Stimulated activated CD8-positive, alpha-beta memory T cell treated with anti-CD3 and anti-CD28 coated beads, Interleukin-4, amount 100 ng/mL, for 1 hour (primary cell): ENCODE measurements around the gene SLCO4A1.

Experiments
- DNase-seq, 2 donors: peaks; one replicate each; pipeline ENCODE4 v3.0.0-alpha.2; 2020; ENCODE audit warnings: low read depth in 2 of 2, low spot score in 1 of 2

The SLCO4A1 gene

GRCh38 chr20:62606551-62607201 lies 35.6 kb upstream of the SLCO4A1 start:
- DNase-seq, result no peak

- DNase-seq, result no peak
Observed at GRCh38 chr20:62607366-62608217, 34.7 kb upstream of the SLCO4A1 start.

DNA sequence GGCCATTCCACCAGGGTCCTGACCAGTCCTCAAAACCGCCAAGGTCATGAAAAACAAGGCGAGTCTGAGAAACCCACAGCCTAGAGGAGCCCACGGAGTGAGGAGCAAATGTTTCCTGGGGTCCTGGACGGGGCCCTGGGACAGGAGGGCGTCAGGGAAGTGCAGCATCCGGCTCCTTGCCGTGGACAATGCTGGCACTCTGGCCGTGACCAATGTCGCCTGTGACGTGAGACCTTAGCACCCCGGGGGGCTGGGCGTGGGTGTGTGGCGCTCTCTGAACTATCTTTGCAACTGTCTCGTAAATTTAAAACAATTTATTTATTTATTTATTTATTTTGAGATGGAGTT lies 34.1 kb upstream of the SLCO4A1 start:
- DNase-seq, result no peak

DNA sequence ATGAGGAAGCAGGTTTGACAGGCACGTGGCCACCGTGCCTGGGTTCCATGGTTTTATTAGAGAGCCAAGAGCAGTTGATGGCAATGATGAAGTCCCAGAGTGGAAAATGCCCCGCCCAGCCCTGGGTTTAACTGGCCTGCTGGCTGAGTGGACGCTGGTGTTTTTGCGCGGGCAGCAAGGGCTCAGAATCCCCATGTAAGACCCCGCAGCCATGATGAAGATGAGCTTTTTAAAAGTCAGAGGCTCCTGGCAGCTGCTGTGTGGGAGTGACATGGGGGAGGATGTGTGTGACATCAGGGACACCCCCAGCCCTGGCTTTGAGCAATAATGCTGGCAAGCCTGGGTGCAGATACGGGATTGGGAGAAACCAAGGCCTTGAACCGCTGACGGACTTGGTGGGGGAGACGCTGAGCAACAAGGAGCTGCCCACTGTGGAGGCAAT lies 33.0 kb upstream of the SLCO4A1 start:
- DNase-seq, result no peak

- no peak for DNase-seq
Observed at GRCh38 chr20:62609811-62610757, 32.2 kb upstream of the SLCO4A1 start.

DNA sequence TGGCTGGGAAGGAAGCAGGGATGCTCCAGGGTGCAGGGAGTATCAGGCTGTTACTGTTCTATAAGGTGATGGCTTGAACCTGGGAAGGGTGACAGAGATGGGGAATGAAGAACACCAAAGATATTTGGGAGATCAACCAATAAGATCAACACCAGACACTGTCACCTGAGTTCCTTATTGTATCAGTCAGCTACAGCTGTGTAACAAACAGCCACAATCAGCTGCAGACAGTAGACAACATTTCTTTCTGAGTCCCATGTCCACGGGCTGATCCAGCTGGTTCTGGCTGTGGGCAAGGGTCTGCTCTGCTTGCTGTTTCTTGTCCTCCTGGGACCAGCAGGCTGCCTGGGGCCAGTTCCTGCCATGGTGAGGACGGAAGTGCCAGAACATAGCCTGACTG lies 31.3 kb upstream of the SLCO4A1 start:
- DNase-seq, result no peak

DNA sequence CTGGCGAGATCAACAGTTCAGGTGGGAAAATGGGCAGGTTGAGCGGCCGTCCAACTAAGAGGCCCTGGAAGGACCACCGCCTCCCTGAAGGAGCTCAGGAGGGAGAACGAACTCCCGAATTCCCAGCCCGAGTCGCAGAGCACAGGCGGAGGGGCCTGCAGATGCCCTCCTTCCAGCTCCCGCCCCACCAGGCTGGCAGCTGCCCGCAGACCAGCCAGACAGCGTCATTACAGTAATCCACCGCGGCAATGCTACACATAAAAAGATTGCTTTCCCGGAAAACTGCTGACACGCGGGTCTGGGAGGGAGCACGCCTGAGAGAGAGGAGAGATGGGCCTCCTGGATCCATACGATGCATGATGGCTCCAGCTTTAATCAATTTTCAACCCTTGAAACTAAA lies 30.5 kb upstream of the SLCO4A1 start:
- no peak for DNase-seq

DNA sequence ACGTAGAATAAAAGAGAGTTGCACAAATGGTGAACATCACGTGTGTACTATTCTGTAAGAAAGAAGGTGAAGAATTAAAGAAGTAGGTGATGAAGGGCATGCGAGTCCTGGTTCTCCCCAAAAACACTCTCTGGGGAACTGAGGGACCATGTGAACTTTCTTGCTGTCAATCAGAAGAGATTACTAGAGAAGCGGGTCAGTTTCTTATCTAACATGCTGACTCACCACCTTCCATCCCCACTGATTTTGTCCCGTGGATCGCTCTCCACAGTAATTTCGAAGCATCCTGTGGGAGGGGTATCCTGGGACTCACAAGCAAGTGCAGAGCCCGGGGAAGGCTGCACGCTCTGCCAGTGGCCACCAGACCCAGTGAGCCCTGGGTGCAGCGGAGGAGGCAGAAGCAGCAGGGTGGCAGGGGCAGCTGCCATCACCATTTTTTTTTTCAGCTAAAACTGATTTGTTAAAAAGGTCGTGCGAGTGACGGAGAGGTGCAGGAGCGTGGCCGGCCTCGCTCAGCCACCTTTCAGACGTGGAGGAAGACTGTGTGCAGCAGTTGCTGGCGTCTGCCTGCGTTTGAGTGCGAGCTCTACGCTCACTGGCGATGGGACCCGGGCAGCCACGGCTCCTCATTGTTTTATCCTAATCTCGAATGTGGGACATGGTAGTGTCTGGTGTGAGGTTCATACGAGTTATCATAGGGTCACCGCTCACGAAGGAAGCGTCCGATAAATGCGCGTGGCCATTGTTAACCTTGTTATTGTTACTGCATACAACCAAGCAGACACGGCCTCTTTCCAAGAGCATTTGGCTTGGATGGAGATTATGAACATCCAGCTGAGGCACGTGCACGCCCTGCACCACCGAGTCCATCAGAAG lies 28.0 kb upstream of the SLCO4A1 start:
- DNase-seq, result no peak

DNA sequence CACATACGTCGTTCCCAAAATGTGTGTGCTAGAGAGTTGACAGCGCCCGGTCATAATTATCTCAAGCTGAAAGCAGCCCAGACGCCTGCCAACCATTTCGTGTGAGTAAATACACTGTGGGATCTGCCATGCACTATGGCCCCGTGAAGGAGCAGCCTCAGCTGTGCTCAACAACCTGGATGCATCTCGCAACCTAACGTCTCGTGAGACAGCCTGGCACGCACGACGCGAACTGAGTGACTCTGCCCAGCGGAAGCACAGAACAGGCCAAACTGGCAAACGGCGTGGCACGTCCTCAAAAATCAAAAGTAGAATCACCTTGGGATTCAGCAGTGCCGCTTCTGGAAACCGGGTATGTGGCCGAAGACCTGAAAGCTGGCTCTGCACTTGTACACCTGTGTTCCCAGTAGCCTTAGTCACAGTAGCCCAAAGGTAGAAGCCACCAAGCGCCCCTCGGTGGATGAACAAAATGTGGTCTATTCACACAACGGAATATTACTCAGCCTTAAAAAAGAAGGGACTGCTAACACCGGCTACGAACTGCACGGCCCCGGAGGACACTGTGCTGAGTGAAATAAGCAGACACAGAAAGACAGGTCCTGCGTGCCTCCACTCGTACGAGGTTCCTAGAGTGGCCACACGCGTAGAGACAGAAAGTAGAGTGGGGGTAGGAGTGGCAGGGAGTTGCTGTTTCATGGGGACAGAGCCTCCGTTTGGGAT lies 27.2 kb upstream of the SLCO4A1 start:
- no peak for DNase-seq

GRCh38 chr20:62615750-62616251 lies 26.5 kb upstream of the SLCO4A1 start:
- DNase-seq, result no peak

GRCh38 chr20:62616728-62617621 lies 25.3 kb upstream of the SLCO4A1 start:
- peak in 1 of 2 donors; percentile 51 for DNase-seq

- DNase-seq, result peak in 1 of 2 donors; percentile 29
Observed at GRCh38 chr20:62617711-62618483, 24.4 kb upstream of the SLCO4A1 start.

GRCh38 chr20:62618611-62619529 lies 23.4 kb upstream of the SLCO4A1 start:
- DNase-seq, result peak in 1 of 2 donors; percentile 20

DNA sequence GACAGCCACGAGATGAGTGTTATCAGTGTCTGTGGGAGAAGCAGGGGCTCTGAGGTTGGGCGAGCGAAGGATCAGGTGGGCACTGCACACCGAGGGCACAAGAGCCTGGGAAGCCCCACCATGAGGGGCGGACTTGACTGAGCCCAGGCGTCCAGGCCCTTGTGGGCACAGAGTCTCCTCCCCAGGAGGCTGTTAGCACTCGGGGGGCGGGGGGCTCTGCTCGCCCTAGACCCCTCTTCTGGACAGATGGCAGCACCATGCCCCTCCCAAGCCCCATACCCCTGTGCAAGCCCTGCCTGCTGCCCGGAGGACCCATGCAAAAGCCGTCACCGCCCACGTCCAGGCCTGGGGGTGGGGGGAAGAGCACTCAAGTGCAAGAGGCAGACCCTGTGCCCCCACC lies 21.7 kb upstream of the SLCO4A1 start:
- DNase-seq, result no peak

- no peak for DNase-seq
Observed at GRCh38 chr20:62621251-62622110, 20.8 kb upstream of the SLCO4A1 start.
